Measurements from ENCODE around the gene UNC5C.

The UNC5C gene

DNA sequence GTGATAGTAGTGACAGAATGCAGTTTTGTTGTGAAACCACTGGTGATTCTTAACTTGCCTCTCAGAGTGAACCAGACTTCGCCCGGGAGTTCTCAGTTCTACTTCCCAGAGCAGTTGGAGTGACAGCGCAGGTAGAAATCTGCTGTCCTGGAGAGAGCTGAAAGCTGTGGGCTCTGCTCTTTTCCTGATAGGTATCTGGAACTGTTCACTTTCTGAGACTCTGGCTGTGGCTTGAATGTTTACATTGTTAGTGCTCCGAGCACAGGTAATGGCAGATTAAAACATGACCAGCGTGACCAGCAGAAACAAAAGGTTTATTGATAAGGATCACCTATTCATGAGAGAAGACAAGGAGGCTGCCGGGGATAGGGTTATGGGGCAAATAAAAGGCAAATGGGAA lies 430.3 kb downstream of the UNC5C start:
- no peak for DNase-seq (ENCODE audit: low read depth)

DNA sequence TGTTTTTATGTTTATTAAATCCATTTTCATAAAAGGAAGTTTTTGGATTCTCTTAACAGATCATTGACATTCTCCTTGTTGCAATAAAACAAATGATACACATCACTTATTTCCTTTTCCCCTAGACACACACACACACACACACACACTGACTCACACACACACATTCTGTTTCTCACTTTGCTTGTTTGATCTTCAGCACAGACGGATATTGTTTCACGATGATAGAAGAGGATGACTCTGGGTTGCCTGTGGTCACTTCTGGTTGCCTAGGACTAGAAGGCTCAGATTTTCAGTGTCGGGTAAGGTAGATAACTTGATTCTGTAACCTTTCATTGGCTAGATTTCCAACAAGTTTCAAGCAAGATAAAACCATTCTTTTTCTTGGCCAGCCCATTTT lies 434.3 kb downstream of the UNC5C start:
- DNase-seq (ENCODE audit: low read depth): no peak

All from CMK (cell line).